ENCODE measurements around the gene DOCK4. TPM values are rescaled to one million over a fixed set of nuclear protein-coding genes. Genes with fewer than 3 reads are reported as not detected.

The DOCK4 gene
- total RNA-seq, 1 experiment from 2014 or later, result 20.4 TPM

GRCh38 chr7:112226701-112227276, 20.6 kb upstream of the DOCK4 start:
- peak overlapping the region; percentile 25; the same call in 1 of the 2 replicates for H3K27ac Mint-ChIP-seq
- peaks cover 24% of the 10 kb centered on the region for H3K4me1 Mint-ChIP-seq
- ChIA-PET POLR2A (no interaction called here), CTCF (no interaction called here)
- H3K27me3 Mint-ChIP-seq (ENCODE audit: low read depth), result no peaks in the 10 kb centered on the region
- no peaks in the 10 kb centered on the region for H3K36me3 Mint-ChIP-seq
- no peak for DNase-seq (ENCODE audit: low spot score)
- H3K4me3 Mint-ChIP-seq, result no peak overlapping the region
- no peak for ATAC-seq
- TF ChIP-seq PREB (CRISPR knock-in tag; IDR thresholded peaks at IDR 0.05; ENCODE audit: borderline replicate concordance), result no peak
- no peak for TF ChIP-seq FOXK1 (CRISPR knock-in tag; IDR thresholded peaks at IDR 0.05)
- no peak for TF ChIP-seq ZNF416 (CRISPR knock-in tag; IDR thresholded peaks at IDR 0.05)
- no peak for TF ChIP-seq FOXP1 (CRISPR knock-in tag; IDR thresholded peaks at IDR 0.05; ENCODE audit: borderline replicate concordance)
- TF ChIP-seq TCF7 (CRISPR knock-in tag; IDR thresholded peaks at IDR 0.05; ENCODE audit: low read depth), result no peak
- no peak for TF ChIP-seq PRDM15 (CRISPR knock-in tag; IDR thresholded peaks at IDR 0.05)
- no peak for TF ChIP-seq ZNF396 (CRISPR knock-in tag; IDR thresholded peaks at IDR 0.05; ENCODE audit: borderline replicate concordance)
- TF ChIP-seq SP1 (CRISPR knock-in tag; conservative IDR thresholded peaks at IDR 0.05), result no peak
- no peak for TF ChIP-seq MXD4 (CRISPR knock-in tag; IDR thresholded peaks at IDR 0.05; ENCODE audit: borderline replicate concordance)
- TF ChIP-seq SOX15 (CRISPR knock-in tag; IDR thresholded peaks at IDR 0.05), result no peak
- no peak for TF ChIP-seq RORB (CRISPR knock-in tag; IDR thresholded peaks at IDR 0.05)
- no peak for TF ChIP-seq ZNF232 (CRISPR knock-in tag; IDR thresholded peaks at IDR 0.05)
- TF ChIP-seq E2F1 (CRISPR knock-in tag; IDR thresholded peaks at IDR 0.05), result no peak
- no peak for TF ChIP-seq AFF4 (CRISPR knock-in tag; IDR thresholded peaks at IDR 0.05; ENCODE audit: borderline replicate concordance)
- H3K9me3 Mint-ChIP-seq, result peaks cover 3% of the 10 kb centered on the region

GRCh38 chr7:112225006-112225405, 18.8 kb upstream of the DOCK4 start:
- TF ChIP-seq CDX4 (CRISPR knock-in tag; IDR thresholded peaks at IDR 0.05; ENCODE audit: borderline replicate concordance), result no peak
- no peak for TF ChIP-seq ZNF396 (CRISPR knock-in tag; IDR thresholded peaks at IDR 0.05; ENCODE audit: borderline replicate concordance)
- no peak for TF ChIP-seq E2F4 (CRISPR knock-in tag; IDR thresholded peaks at IDR 0.05; ENCODE audit: borderline replicate concordance, low read depth)
- TF ChIP-seq IRF2 (CRISPR knock-in tag; IDR thresholded peaks at IDR 0.05; ENCODE audit: borderline replicate concordance, low read depth), result no peak
- TF ChIP-seq CBFB (CRISPR knock-in tag; IDR thresholded peaks at IDR 0.05; ENCODE audit: low read depth), result no peak
- Mint-ChIP-seq H3K36me3 (peaks cover 2% of the 10 kb centered on the region; the same call in 1 of the 2 replicates), H3K4me1 (peaks cover 30% of the 10 kb centered on the region), H3K27me3 (ENCODE audit: low read depth) (no peaks in the 10 kb centered on the region), H3K9me3 (peaks cover 3% of the 10 kb centered on the region), H3K4me3 (no peak overlapping the region), H3K27ac (no peak overlapping the region)
- CTCF ChIA-PET, result no interaction called here
- POLR2A ChIA-PET, result interaction anchor here (0.6 to 1.8 kb wide), 2 partner anchors 225 to 534 kb away, joined by 3 to 4 read pairs; partner anchors contain the start of gene IFRD1
- ATAC-seq (no peak), DNase-seq (ENCODE audit: low spot score) (no peak)
